PFSK-1 (cell line): ENCODE measurements around the gene TSPAN5.

Experiments
- FOXP2 ChIP-seq: optimal IDR thresholded peaks from 2 replicates; pipeline ENCODE3; 2011; ENCODE audit warnings: borderline replicate concordance, control low read depth, inconsistent platforms; ENCODE audit not compliant: insufficient read depth; ENCODE audit errors: extremely low read length, extremely low read depth
- POLR2AphosphoS5 ChIP-seq: IDR thresholded peaks from 2 replicates; pipeline ENCODE4 v1.6.1; 2012; ENCODE audit warnings: low read depth, mild to moderate bottlenecking, control low read depth, low read length, moderate library complexity
- SIN3A ChIP-seq: IDR thresholded peaks from 2 replicates; pipeline ENCODE4 v1.6.1; 2012; ENCODE audit warnings: mild to moderate bottlenecking, low read length, moderate library complexity, borderline replicate concordance; ENCODE audit not compliant: insufficient read depth
- TAF1 ChIP-seq: IDR thresholded peaks from 2 replicates; pipeline ENCODE4 v1.6.1; 2012; ENCODE audit warnings: low read length, control low read depth, borderline replicate concordance; ENCODE audit not compliant: insufficient read depth
- TF ChIP-seq, protein P1 (sequence below), 2 experiments: IDR thresholded peaks; 2 replicates each; pipeline versions ENCODE4 v1.6.1 to v1.8.0; 2011 to 2012; ENCODE audit warnings: low read depth in 2 of 2, low read length in 2 of 2, control low read depth in 1 of 2, inconsistent platforms in 1 of 2, mild to moderate bottlenecking in 1 of 2, moderate library complexity in 1 of 2; ENCODE audit not compliant: insufficient read depth in 1 of 2

Gene TSPAN5

GRCh38 chr4:98672583-98673287 is 14.3 kb upstream of the TSPAN5 start:
- TF ChIP-seq, protein P1, sequence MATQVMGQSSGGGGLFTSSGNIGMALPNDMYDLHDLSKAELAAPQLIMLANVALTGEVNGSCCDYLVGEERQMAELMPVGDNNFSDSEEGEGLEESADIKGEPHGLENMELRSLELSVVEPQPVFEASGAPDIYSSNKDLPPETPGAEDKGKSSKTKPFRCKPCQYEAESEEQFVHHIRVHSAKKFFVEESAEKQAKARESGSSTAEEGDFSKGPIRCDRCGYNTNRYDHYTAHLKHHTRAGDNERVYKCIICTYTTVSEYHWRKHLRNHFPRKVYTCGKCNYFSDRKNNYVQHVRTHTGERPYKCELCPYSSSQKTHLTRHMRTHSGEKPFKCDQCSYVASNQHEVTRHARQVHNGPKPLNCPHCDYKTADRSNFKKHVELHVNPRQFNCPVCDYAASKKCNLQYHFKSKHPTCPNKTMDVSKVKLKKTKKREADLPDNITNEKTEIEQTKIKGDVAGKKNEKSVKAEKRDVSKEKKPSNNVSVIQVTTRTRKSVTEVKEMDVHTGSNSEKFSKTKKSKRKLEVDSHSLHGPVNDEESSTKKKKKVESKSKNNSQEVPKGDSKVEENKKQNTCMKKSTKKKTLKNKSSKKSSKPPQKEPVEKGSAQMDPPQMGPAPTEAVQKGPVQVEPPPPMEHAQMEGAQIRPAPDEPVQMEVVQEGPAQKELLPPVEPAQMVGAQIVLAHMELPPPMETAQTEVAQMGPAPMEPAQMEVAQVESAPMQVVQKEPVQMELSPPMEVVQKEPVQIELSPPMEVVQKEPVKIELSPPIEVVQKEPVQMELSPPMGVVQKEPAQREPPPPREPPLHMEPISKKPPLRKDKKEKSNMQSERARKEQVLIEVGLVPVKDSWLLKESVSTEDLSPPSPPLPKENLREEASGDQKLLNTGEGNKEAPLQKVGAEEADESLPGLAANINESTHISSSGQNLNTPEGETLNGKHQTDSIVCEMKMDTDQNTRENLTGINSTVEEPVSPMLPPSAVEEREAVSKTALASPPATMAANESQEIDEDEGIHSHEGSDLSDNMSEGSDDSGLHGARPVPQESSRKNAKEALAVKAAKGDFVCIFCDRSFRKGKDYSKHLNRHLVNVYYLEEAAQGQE (IDR thresholded peaks at IDR 0.05; ENCODE audit: insufficient read depth in 1 of 2, low read depth in 2 of 2, low read length in 2 of 2) = no peak
- TF ChIP-seq SIN3A = no peak

GRCh38 chr4:98671131-98671530 is 12.7 kb upstream of the TSPAN5 start:
- TF ChIP-seq POLR2AphosphoS5 (no peak), SIN3A (no peak), TAF1 (no peak), FOXP2 (no peak)
- TF ChIP-seq, protein P1 (IDR thresholded peaks at IDR 0.05; ENCODE audit: insufficient read depth in 1 of 2, low read depth in 2 of 2, low read length in 2 of 2) = no peak

DNA sequence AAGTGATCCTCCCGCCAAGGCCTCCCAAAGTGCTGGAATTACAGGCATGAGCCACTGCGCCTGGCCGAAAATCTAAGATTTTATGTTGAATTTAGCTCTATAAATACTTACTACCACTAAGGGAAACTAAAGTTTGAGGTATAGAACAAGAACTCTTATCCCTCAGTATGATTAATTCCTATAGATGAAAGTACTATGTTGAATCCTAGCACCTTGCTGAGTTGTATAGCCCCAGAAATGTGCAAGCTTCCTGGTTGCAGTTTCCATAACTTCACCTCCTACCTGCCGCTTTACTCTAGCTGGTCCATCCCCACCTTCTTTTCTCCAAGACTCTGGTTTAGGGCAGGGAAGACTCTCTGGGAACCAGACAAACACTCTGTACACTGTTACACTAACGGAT is 11.8 kb upstream of the TSPAN5 start:
- TF ChIP-seq POLR2AphosphoS5 (no peak), TAF1 (no peak), FOXP2 (no peak), SIN3A (no peak)
- TF ChIP-seq, protein P1 (IDR thresholded peaks at IDR 0.05; ENCODE audit: insufficient read depth in 1 of 2, low read depth in 2 of 2, low read length in 2 of 2) = no peak

DNA sequence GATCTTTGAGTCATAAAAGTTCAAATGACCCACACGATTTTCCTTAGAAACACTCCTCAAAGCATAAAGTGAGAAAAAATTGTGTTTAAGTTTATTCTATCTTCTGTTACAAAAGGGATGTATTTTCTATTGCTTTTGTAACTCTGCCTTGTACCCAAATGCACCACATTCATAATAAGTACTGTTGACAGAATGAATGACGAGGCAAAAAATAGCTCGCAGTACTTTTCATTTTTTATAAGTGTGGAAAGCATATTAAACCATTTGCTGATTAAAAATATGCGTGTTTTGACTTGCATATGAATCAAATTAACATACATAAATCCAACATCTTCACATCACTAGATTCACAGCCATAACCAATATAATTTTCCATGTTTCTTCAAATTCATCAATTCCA is 11.2 kb upstream of the TSPAN5 start:
- no peak for TF ChIP-seq TAF1
- TF ChIP-seq, protein P1 (IDR thresholded peaks at IDR 0.05; ENCODE audit: insufficient read depth in 1 of 2, low read depth in 2 of 2, low read length in 2 of 2) = no peak
- TF ChIP-seq SIN3A = no peak
- TF ChIP-seq POLR2AphosphoS5 = no peak
- no peak for TF ChIP-seq FOXP2

DNA sequence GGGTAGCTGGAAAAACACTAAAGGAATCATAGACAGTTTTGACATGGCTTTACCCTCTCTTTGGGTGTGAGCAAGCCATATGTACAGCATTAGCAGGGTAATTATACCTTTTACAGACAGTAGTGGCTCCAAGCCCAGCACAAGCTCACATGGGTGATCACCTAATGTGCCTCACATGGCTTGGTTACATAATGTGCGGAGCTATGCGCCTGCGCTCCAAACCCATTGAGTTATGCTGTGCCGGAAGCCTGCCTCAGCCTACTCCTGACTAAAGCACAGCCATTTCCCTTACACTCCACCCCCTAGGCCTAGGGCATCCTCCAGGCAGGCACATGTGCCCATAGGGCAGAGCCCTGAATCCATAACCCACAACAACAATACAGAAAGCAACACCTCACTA is 6.5 kb upstream of the TSPAN5 start:
- no peak for TF ChIP-seq POLR2AphosphoS5
- TF ChIP-seq SIN3A = no peak
- TF ChIP-seq, protein P1 (IDR thresholded peaks at IDR 0.05; ENCODE audit: insufficient read depth in 1 of 2, low read depth in 2 of 2, low read length in 2 of 2) = no peak
- no peak for TF ChIP-seq FOXP2
- TF ChIP-seq TAF1 = no peak
